GM18498 (cell line): ENCODE measurements around the gene SLC39A5.
A peak's percentile ranks its signal among the peaks of the same experiment; 100 is the strongest.
"Not testable (repeated sequence)": the region's sequence is repeated elsewhere in the genome, so short reads cannot be mapped to it uniquely, and the experiment has no call there.

ENCODE experiments used
- ATAC-seq: cut with Tn5 transposase; IDR thresholded peaks from one replicate; pipeline ENCODE4 v1.9.1; 2021; ENCODE audit warnings: mild to moderate bottlenecking, moderate library complexity; ENCODE audit not compliant: unreplicated experiment

SLC39A5 gene

GRCh38 chr12:56243731-56244181, 13.9 kb downstream of the SLC39A5 start:
- no peak for ATAC-seq

- no peak for ATAC-seq
Measured at GRCh38 chr12:56244494-56244893, 14.6 kb downstream of the SLC39A5 start.

- ATAC-seq = no peak
Measured at GRCh38 chr12:56247923-56248322, 18.1 kb downstream of the SLC39A5 start.

GRCh38 chr12:56248711-56249110, 18.9 kb downstream of the SLC39A5 start:
- ATAC-seq = no peak

- no peak for ATAC-seq
Measured at GRCh38 chr12:56252649-56253048, 22.8 kb downstream of the SLC39A5 start.

GRCh38 chr12:56253091-56253490, 23.2 kb downstream of the SLC39A5 start:
- ATAC-seq = no peak

GRCh38 chr12:56255671-56256070, 25.8 kb downstream of the SLC39A5 start:
- ATAC-seq = no peak

- ATAC-seq = no peak
Measured at GRCh38 chr12:56256326-56256960, 26.6 kb downstream of the SLC39A5 start.

GRCh38 chr12:56257071-56257470, 27.2 kb downstream of the SLC39A5 start:
- no peak for ATAC-seq

- peak; percentile 28 for ATAC-seq
Measured at GRCh38 chr12:56257491-56258067, 27.7 kb downstream of the SLC39A5 start.

- ATAC-seq = peak; percentile 92
Measured at GRCh38 chr12:56258068-56258819, 28.4 kb downstream of the SLC39A5 start, which contains the start of gene ANKRD52. TSS of gene ANKRD52 (minus strand) at chr12:56258384. CDS start at chr12:56258269, 115 bp downstream.

- ATAC-seq = no peak
Measured at GRCh38 chr12:56258820-56259183, 29.0 kb downstream of the SLC39A5 start.

GRCh38 chr12:56260380-56260779, 30.5 kb downstream of the SLC39A5 start:
- ATAC-seq = no peak

- no peak for ATAC-seq
Measured at GRCh38 chr12:56260921-56261320, 31.1 kb downstream of the SLC39A5 start.

GRCh38 chr12:56261503-56262232, 31.8 kb downstream of the SLC39A5 start:
- no peak for ATAC-seq

- ATAC-seq = not testable (repeated sequence)
Measured at GRCh38 chr12:56262955-56263354, 33.1 kb downstream of the SLC39A5 start.

GRCh38 chr12:56266068-56266692, 36.3 kb downstream of the SLC39A5 start:
- not testable (repeated sequence) for ATAC-seq

GRCh38 chr12:56266693-56267442, 37.0 kb downstream of the SLC39A5 start, which contains the start of gene COQ10A:
TSS of gene COQ10A (plus strand) at chr12:56266942. CDS start at chr12:56267119, 177 bp downstream.
- peak; percentile 95 for ATAC-seq

GRCh38 chr12:56267443-56268071, 37.7 kb downstream of the SLC39A5 start:
- ATAC-seq = no peak
